GM23248 (cell line): Measurements from ENCODE around the gene CDH13. TPM values are rescaled to one million over a fixed set of nuclear protein-coding genes. Genes with fewer than 3 reads are reported as not detected.

Source experiments
- DNase-seq: peaks from one replicate; pipeline ENCODE4 v3.0.0-alpha.2; 2015
- H2AFZ ChIP-seq: fragments of 200-600 bp; sonication (generic); 2 replicates; pipeline ENCODE4 v1.6.1; 2016; ENCODE audit warnings: antibody characterized with exemption
- H3F3A ChIP-seq: fragments of 200-600 bp; sonication (generic); 2 replicates; pipeline ENCODE4 v1.6.1; 2016; ENCODE audit warnings: mild to moderate bottlenecking, antibody characterized with exemption, mixed run types; ENCODE audit not compliant: insufficient read depth
- H3K27ac ChIP-seq: fragments of 200-600 bp; sonication (generic); 2 replicates; pipeline ENCODE4 v1.5.1; 2016; ENCODE audit warnings: mild to moderate bottlenecking
- H3K27me3 ChIP-seq: fragments of 200-600 bp; sonication (generic); replicated peaks from 2 replicates; pipeline ENCODE4 v1.6.1; 2016; ENCODE audit warnings: mild to moderate bottlenecking; ENCODE audit not compliant: insufficient read depth
- H3K36me3 ChIP-seq: fragments of 200-600 bp; sonication (generic); 2 replicates; pipeline ENCODE4 v1.6.1; 2016; ENCODE audit warnings: low read depth, mild to moderate bottlenecking
- H3K4me1 ChIP-seq: fragments of 200-600 bp; sonication (generic); 2 replicates; pipeline ENCODE4 v1.6.1; 2016; ENCODE audit warnings: mild to moderate bottlenecking; ENCODE audit not compliant: insufficient read depth
- H3K4me2 ChIP-seq: fragments of 200-600 bp; sonication (generic); one replicate; pipeline ENCODE4 v1.6.1; 2016; ENCODE audit warnings: mild to moderate bottlenecking; ENCODE audit not compliant: unreplicated experiment
- H3K4me3 ChIP-seq: fragments of 200-600 bp; sonication (generic); 2 replicates; pipeline ENCODE4 v1.5.1; 2016; ENCODE audit warnings: mild to moderate bottlenecking
- H3K79me2 ChIP-seq: fragments of 200-600 bp; sonication (generic); 2 replicates; pipeline ENCODE4 v1.6.1; 2016; ENCODE audit warnings: mild to moderate bottlenecking; ENCODE audit not compliant: insufficient read depth
- H3K9ac ChIP-seq: fragments of 200-600 bp; sonication (generic); 2 replicates; pipeline ENCODE4 v1.6.1; 2016; ENCODE audit warnings: mild to moderate bottlenecking
- H3K9me2 ChIP-seq: fragments of 200-600 bp; sonication (generic); 2 replicates; pipeline ENCODE4 v1.6.1; 2016; ENCODE audit warnings: mixed run types, mild to moderate bottlenecking, moderate library complexity; ENCODE audit not compliant: insufficient read depth
- H3K9me3 ChIP-seq: fragments of 200-600 bp; sonication (generic); one replicate; pipeline ENCODE4 v1.6.1; 2017; ENCODE audit warnings: low read depth
- H4K20me1 ChIP-seq: fragments of 200-600 bp; sonication (generic); 2 replicates; pipeline ENCODE4 v1.6.0; 2016; ENCODE audit not compliant: insufficient read depth
- EZH2 ChIP-seq: fragments of 200-600 bp; sonication (generic); IDR thresholded peaks from 2 replicates; pipeline ENCODE4 v1.6.1; 2018; ENCODE audit warnings: antibody characterized with exemption, mild to moderate bottlenecking; ENCODE audit not compliant: insufficient read depth, poor library complexity, severe bottlenecking
- EZH2phosphoT487 ChIP-seq: fragments of 200-600 bp; sonication (generic); IDR thresholded peaks from 2 replicates; pipeline ENCODE4 v1.6.1; 2018; ENCODE audit warnings: antibody characterized with exemption, moderate library complexity, mild to moderate bottlenecking, low read depth; ENCODE audit not compliant: insufficient read depth
- WGBS, 2 experiments: methylation state at CpG; one replicate each; pipeline ENCODE4 v1.1.6; 2015 to 2017; ENCODE audit warnings: low lambda C conversion rate in 2 of 2, low coverage in 1 of 2; ENCODE audit errors: missing lambda C conversion rate in 2 of 2; 5-methylcytosine and 5-hydroxymethylcytosine counted together
- in situ Hi-C: fragments of 300-500 bp; cut with MboI; formaldehyde crosslinking; loops from 2 replicates; pipeline ENCODE4 v1.15.0; 2020
- polyA plus RNA-seq: library from polyadenylated mRNA; unstranded; fragments of >200 nt; fragmentation: Nextera tagmentation; extraction: Ambion mirVana; gene quantifications from 2 replicates; pipeline ENCODE4 v1.2.1, GENCODE V29; 2016
- total RNA-seq: library from RNA; depleted of rRNA; stranded (reverse); fragments of >200 nt; shearing (Covaris generic); gene quantifications from 2 replicates; pipeline ENCODE4 v1.2.3, GENCODE V29; 2014

Gene CDH13
- total and polyA plus RNA-seq, 2 experiments from 2014 or later, result 51.0 to 52.8 TPM

GRCh38 chr16:82701442-82701955 lies 74.7 kb downstream of the CDH13 start:
- DNase-seq, result peak; percentile 36
- Histone ChIP-seq H3K4me1 (peaks cover 31% of the 10 kb centered on the region), H2AFZ (no peak overlapping the region), H3K9me3 (no peaks in the 10 kb centered on the region), H4K20me1 (no peaks in the 10 kb centered on the region), H3F3A (peaks cover 31% of the 10 kb centered on the region), H3K9ac (no peak overlapping the region), H3K27ac (peak overlapping the region; percentile 52), H3K36me3 (no peaks in the 10 kb centered on the region), H3K4me3 (no peak overlapping the region), H3K4me2 (peak overlapping the region; percentile 66), H3K9me2 (no peaks in the 10 kb centered on the region), H3K27me3 (no peaks in the 10 kb centered on the region), H3K79me2 (0 out of 2 replicates have a peak, but pooled peaks cover 4% of the 10 kb centered on the region)
- in situ Hi-C loops, result no loop called here
- WGBS, 2 experiments, result 74% methylated on average over 4 of the region's 4 CpGs
- TF ChIP-seq EZH2phosphoT487 (no peak), EZH2 (no peak)

GRCh38 chr16:82703161-82703560 lies 76.4 kb downstream of the CDH13 start:
- no peaks in the 10 kb centered on the region for H3K27me3 ChIP-seq
- TF ChIP-seq EZH2 (no peak), EZH2phosphoT487 (no peak)
- H3K27ac ChIP-seq, result no peak overlapping the region
- WGBS, 2 experiments, result 95 to 100% methylated on average over 2 of the region's 2 CpGs
- H2AFZ ChIP-seq, result no peak overlapping the region
- H3F3A ChIP-seq, result peaks cover 31% of the 10 kb centered on the region
- no peak overlapping the region for H3K9ac ChIP-seq
- DNase-seq, result no peak
- no peaks in the 10 kb centered on the region for H3K9me3 ChIP-seq
- H3K9me2 ChIP-seq, result no peaks in the 10 kb centered on the region
- no peaks in the 10 kb centered on the region for H4K20me1 ChIP-seq
- H3K79me2 ChIP-seq, result no peaks in the 10 kb centered on the region
- in situ Hi-C loops, result no loop called here
- H3K4me2 ChIP-seq, result no peak overlapping the region
- H3K36me3 ChIP-seq, result no peaks in the 10 kb centered on the region
- peaks cover 31% of the 10 kb centered on the region for H3K4me1 ChIP-seq
- H3K4me3 ChIP-seq, result no peak overlapping the region

- no peaks in the 10 kb centered on the region for H3K9me3 ChIP-seq
- H3K9me2 ChIP-seq, result no peaks in the 10 kb centered on the region
- in situ Hi-C loops, result no loop called here
- no peaks in the 10 kb centered on the region for H3K36me3 ChIP-seq
- no peak overlapping the region for H3K9ac ChIP-seq
- no peaks in the 10 kb centered on the region for H4K20me1 ChIP-seq
- H3K27ac ChIP-seq, result no peak overlapping the region
- no peak for TF ChIP-seq EZH2
- TF ChIP-seq EZH2phosphoT487, result no peak
- peaks cover 31% of the 10 kb centered on the region for H3F3A ChIP-seq
- H2AFZ ChIP-seq, result no peak overlapping the region
- peak; percentile 6 for DNase-seq
- H3K4me1 ChIP-seq, result peaks cover 29% of the 10 kb centered on the region
- H3K27me3 ChIP-seq, result no peaks in the 10 kb centered on the region
- 73 to 76% methylated on average over 7 of the region's 7 CpGs for WGBS, 2 experiments
- no peak overlapping the region for H3K4me3 ChIP-seq
- no peak overlapping the region for H3K4me2 ChIP-seq
- H3K79me2 ChIP-seq, result no peaks in the 10 kb centered on the region
Measured at GRCh38 chr16:82703871-82704768, 77.4 kb downstream of the CDH13 start.

GRCh38 chr16:82709987-82710386 lies 83.2 kb downstream of the CDH13 start:
- Histone ChIP-seq H3F3A (no peaks in the 10 kb centered on the region), H3K36me3 (no peaks in the 10 kb centered on the region), H3K4me3 (no peak overlapping the region), H3K4me1 (no peaks in the 10 kb centered on the region), H3K27me3 (no peaks in the 10 kb centered on the region), H3K27ac (no peak overlapping the region), H3K9me3 (no peaks in the 10 kb centered on the region), H3K9ac (no peak overlapping the region), H3K4me2 (no peak overlapping the region), H3K9me2 (no peaks in the 10 kb centered on the region), H4K20me1 (no peaks in the 10 kb centered on the region), H2AFZ (no peak overlapping the region), H3K79me2 (no peaks in the 10 kb centered on the region; the same call in 1 of the 2 replicates)
- TF ChIP-seq EZH2phosphoT487, result no peak
- no peak for TF ChIP-seq EZH2
- WGBS, 2 experiments, result 75 to 81% methylated on average over 3 of the region's 3 CpGs
- DNase-seq, result no peak
- in situ Hi-C loops, result no loop called here
